GM18909 (cell line): Measurements from ENCODE around the gene GJC3.
"Not testable (repeated sequence)": the region's sequence is repeated elsewhere in the genome, so short reads cannot be mapped to it uniquely, and the experiment has no call there.

Experiments used
- ATAC-seq: cut with Tn5 transposase; IDR thresholded peaks from one replicate; pipeline ENCODE4 v1.9.1; 2021; ENCODE audit warnings: mild to moderate bottlenecking; ENCODE audit not compliant: unreplicated experiment, poor library complexity

GJC3 gene

GRCh38 chr7:99928994-99929729 is at the start of gene GJC3:
TSS of gene GJC3 (minus strand) at chr7:99929620. CDS start at chr7:99929620, 0 bp downstream.
- no peak for ATAC-seq

- ATAC-seq: no peak
Measured at GRCh38 chr7:99976626-99977025, 47.2 kb upstream of the GJC3 start.

GRCh38 chr7:99975782-99976521 is 46.5 kb upstream of the GJC3 start, which contains the start of gene AZGP1:
TSS of gene AZGP1 (minus strand) at chr7:99976031. CDS start at chr7:99976020, 11 bp downstream.
- ATAC-seq: no peak

GRCh38 chr7:99974681-99975080 is 45.3 kb upstream of the GJC3 start:
- no peak for ATAC-seq

GRCh38 chr7:99973817-99974216 is 44.4 kb upstream of the GJC3 start:
- ATAC-seq: not testable (repeated sequence)

DNA sequence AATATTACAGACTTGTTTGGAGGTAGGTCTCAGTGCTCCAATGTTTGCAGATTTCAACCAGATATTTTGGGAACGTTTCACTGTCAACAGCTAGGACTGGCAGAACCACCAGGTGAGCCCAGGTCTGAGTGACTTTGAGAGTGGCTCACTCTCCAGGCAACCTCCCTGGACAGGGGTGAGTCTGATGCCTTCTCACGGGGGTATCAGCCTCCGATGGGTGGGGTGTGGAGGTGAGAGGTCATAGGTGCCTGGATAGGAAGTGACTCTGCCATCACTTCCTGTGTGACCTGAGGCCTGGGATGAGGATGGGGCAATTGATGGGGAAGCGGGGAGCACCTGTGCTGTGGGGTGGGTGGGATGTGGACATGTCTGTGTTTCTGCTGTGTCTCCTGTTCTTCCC is 41.8 kb upstream of the GJC3 start:
- no peak for ATAC-seq

DNA sequence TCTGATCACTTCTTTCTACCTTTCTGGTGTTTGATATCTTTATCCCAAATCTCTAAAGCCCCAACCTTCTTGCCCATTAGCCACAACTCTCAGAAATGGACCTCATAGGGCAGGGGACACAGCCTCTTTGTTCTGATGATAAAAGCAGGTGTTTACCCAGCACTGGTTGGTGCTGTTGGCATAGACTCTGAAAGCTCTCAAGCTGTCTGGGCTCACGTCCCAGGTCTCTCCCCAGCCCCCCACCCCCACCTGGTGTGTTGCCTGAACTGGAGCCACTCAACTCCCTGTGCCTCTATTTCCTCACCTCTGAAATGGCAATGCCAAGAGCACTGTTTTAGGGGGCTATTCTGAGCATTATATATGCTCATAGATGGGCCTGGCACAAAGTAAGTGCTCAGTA is 40.4 kb upstream of the GJC3 start:
- ATAC-seq: not testable (repeated sequence)

DNA sequence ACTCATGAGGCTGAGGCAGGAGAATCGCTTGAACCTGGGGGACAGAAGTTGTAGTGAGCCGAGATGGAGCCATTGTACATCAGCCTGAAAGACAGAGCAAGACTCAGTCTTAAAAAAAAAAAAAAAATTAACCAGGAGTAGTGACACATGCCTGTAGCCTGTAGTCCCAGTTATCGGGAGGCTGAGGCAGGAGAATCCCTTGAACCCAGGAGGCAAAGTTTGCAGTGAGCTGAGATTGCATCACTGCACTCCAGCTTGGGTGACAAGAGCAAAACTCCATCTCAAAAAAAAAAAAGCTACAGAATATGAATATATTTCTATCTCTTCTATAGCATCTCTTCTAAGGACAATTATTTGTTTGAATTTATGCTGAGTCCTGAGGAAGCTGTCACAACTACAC is 39.9 kb upstream of the GJC3 start:
- ATAC-seq: no peak

DNA sequence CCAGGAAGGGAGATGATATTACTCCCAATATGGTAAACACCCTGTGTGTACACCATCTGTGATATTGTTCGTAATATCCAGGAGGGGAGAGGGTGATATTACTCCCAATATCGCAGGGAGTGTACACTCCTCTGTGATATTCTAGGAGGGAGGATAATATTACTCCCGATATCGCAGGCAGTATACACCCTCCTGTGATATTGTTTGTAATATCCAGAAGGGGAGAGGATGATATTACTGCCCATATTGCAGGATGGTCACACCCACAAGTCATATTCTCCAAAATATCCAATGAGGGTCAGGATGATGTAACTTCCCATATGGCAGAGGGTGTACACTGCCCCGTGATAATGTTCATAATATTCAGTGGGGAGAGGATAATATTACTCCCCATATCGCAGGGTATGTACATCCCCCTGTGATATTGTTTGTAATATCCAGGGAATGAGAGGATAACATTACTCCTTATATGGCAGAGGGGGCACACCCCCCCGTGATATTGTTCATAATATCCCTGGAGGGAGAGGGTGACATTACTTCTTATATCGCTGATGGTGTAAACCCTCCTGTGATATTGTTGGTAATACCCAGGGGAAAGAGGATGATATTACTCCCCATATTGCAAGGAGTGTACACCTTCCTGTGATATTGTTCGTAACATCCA is 29.3 kb upstream of the GJC3 start:
- no peak for ATAC-seq

DNA sequence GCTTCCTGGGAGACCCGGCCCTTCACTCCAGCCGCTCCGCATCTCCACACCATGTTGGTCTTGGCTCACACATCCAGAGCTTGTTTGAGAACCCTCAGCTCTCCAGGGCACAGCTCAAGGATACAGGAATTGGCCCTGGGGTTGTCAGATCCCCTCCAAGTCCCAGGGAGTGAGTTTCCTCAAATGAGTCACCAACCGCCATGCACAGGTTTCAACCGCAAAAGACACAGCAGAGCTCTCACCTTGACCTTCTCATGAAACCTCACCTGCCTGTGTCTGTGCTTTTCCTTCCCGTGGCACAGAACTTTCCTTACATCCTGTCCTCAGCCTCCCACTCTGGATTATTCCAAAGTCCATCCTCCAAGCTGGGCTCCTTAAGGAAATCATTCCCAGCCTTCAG is 25.8 kb upstream of the GJC3 start:
- no peak for ATAC-seq

DNA sequence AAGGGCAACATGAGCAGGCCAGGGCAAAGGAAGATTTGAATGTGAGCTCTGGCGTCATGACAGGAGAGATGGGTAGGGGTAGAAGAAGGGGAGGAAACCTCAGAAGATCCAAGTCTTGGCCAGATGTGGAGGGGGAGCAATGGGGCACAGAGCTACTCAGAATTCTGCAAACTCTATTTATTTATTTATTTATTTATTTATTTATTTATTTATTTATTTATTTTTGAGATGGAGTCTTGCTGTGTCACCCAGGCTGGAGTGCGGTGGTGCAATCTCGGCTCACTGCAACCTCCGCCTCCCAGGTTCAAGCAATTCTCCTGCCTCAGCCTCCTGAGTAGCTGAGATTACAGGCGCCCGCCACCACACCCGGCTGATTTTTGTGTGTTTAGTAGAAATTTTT is 25.2 kb upstream of the GJC3 start:
- ATAC-seq: not testable (repeated sequence)

DNA sequence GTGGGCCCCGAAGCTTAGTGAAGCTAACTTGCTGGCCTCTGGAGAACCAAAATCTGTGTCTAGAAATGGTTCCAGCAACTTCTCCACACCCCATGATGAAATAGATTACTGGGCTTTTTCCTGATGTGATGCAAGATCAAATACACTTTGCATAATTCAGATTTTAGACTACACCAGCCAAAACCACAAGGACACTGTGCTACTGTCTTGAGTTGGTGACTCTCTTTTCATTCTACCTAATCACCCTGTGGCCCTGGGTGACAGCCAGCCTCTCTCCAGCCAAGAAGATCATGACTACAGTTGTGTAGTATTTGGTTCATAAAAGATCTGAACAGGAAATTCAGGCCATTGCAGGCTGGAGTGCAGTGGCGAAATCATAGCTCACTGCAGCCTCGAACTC is 24.2 kb upstream of the GJC3 start:
- no peak for ATAC-seq

GRCh38 chr7:99952649-99953048 is 23.2 kb upstream of the GJC3 start:
- not testable (repeated sequence) for ATAC-seq

DNA sequence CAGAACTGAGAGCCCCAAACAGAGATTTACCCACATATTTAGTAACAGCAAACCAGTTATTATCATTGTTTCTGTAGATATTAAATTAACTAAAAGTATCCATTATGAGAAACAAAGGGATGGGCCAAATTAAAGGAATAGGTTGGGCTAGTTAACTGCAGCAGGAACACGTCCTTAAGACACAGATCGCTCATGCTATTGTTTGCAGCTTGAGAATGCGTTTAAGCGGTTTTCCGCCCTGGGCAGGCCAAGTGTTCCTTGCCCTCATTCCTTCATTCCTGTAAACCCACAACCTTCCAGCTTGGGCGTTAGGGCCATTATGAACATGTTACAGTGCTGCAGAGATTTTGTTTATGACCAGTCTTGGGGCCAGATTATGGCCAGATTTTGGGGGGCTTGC is 21.4 kb upstream of the GJC3 start:
- ATAC-seq: not testable (repeated sequence)

- no peak for ATAC-seq
Measured at GRCh38 chr7:99949645-99950228, 20.3 kb upstream of the GJC3 start.

- ATAC-seq: no peak
Measured at GRCh38 chr7:99947608-99948007, 18.2 kb upstream of the GJC3 start.

- ATAC-seq: no peak
Measured at GRCh38 chr7:99944497-99945070, 15.2 kb upstream of the GJC3 start.

- ATAC-seq: no peak
Measured at GRCh38 chr7:99943641-99944496, 14.4 kb upstream of the GJC3 start.

GRCh38 chr7:99938296-99938695 is 8.9 kb upstream of the GJC3 start:
- ATAC-seq: no peak

- ATAC-seq: not testable (repeated sequence)
Measured at GRCh38 chr7:99935009-99935408, 5.6 kb upstream of the GJC3 start.
